GM23338 (cell line): ENCODE results near the gene ATP13A2. TPM values are rescaled to one million over a fixed set of nuclear protein-coding genes. Genes with fewer than 3 reads are reported as not detected.

Experiments used
- ATAC-seq: fragments of 200-7000 bp; cut with Tn5 transposase; 3 replicates; pipeline ENCODE4 v1.9.1; 2020
- DNase-seq: peaks from one replicate; pipeline ENCODE4 v3.0.0-alpha.2; 2015; ENCODE audit warnings: low spot score
- H2AFZ ChIP-seq: fragments of 200-600 bp; sonication (generic); 2 replicates; pipeline ENCODE4 v1.8.0; 2016; ENCODE audit warnings: antibody characterized with exemption, mild to moderate bottlenecking, moderate library complexity
- H3F3A ChIP-seq: fragments of 200-600 bp; sonication (generic); replicated peaks from 2 replicates; pipeline ENCODE4 v1.8.0; 2017; ENCODE audit warnings: antibody characterized with exemption, mixed run types, low read depth
- H3K27ac ChIP-seq: fragments of 200-600 bp; sonication (generic); 2 replicates; pipeline ENCODE4 v1.6.1; 2016; ENCODE audit warnings: low read depth
- H3K27me3 ChIP-seq: fragments of 200-600 bp; sonication (generic); 2 replicates; pipeline ENCODE4 v1.8.0; 2016; ENCODE audit warnings: mild to moderate bottlenecking, mixed run types, moderate library complexity; ENCODE audit not compliant: insufficient read depth
- H3K36me3 ChIP-seq: fragments of 200-600 bp; sonication (generic); 2 replicates; pipeline ENCODE4 v1.8.0; 2016; ENCODE audit warnings: mild to moderate bottlenecking; ENCODE audit not compliant: insufficient read depth
- H3K4me1 ChIP-seq: fragments of 200-600 bp; sonication (generic); 2 replicates; pipeline ENCODE4 v1.8.0; 2016; ENCODE audit warnings: mild to moderate bottlenecking, moderate library complexity; ENCODE audit not compliant: insufficient read depth
- H3K4me2 ChIP-seq: fragments of 200-600 bp; sonication (generic); 2 replicates; pipeline ENCODE4 v1.7.1; 2017; ENCODE audit warnings: mixed run types
- H3K4me3 ChIP-seq: fragments of 200-600 bp; sonication (generic); 2 replicates; pipeline ENCODE4 v1.6.1; 2016; ENCODE audit warnings: mixed run types
- H3K79me2 ChIP-seq: fragments of 200-600 bp; sonication (generic); replicated peaks from 2 replicates; pipeline ENCODE4 v1.8.0; 2017; ENCODE audit warnings: mild to moderate bottlenecking; ENCODE audit not compliant: insufficient read depth
- H3K9me2 ChIP-seq: fragments of 200-600 bp; sonication (generic); 2 replicates; pipeline ENCODE4 v1.8.0; 2017; ENCODE audit not compliant: insufficient read depth
- H4K20me1 ChIP-seq: fragments of 200-600 bp; sonication (generic); replicated peaks from 2 replicates; pipeline ENCODE4 v1.8.0; 2017; ENCODE audit warnings: mild to moderate bottlenecking; ENCODE audit not compliant: insufficient read depth
- H3K27ac Mint-ChIP-seq: 2 replicates; pipeline ENCODE4 v1.8.0; 2020; ENCODE audit warnings: inconsistent platforms, mild to moderate bottlenecking, moderate library complexity, mixed read lengths
- H3K27me3 Mint-ChIP-seq: 3 replicates; pipeline ENCODE4 v1.8.0; 2022; ENCODE audit warnings: low read depth, mild to moderate bottlenecking, moderate library complexity, mixed read lengths, inconsistent platforms; ENCODE audit not compliant: insufficient read depth, poor library complexity
- H3K36me3 Mint-ChIP-seq: 3 replicates; pipeline ENCODE4 v1.8.0; 2021; ENCODE audit warnings: low read depth, mild to moderate bottlenecking, inconsistent platforms, moderate library complexity, mixed read lengths
- H3K4me1 Mint-ChIP-seq: 3 replicates; pipeline ENCODE4 v1.8.0; 2020; ENCODE audit warnings: mild to moderate bottlenecking, inconsistent platforms, mixed read lengths
- H3K4me3 Mint-ChIP-seq: 3 replicates; pipeline ENCODE4 v1.8.0; 2021; ENCODE audit warnings: moderate library complexity, mild to moderate bottlenecking, inconsistent platforms, mixed read lengths
- H3K9me3 Mint-ChIP-seq: 3 replicates; pipeline ENCODE4 v1.8.0; 2020; ENCODE audit warnings: moderate library complexity, mild to moderate bottlenecking, inconsistent platforms, mixed read lengths
- ETS1 ChIP-seq: IDR thresholded peaks from 2 replicates; pipeline ENCODE4 v1.6.1; 2016; ENCODE audit warnings: antibody characterized with exemption
- EZH2 ChIP-seq: fragments of 200-600 bp; sonication (generic); IDR thresholded peaks from one replicate; pipeline ENCODE4 v1.8.0; 2017; ENCODE audit warnings: antibody characterized with exemption, mild to moderate bottlenecking, low read depth; ENCODE audit not compliant: unreplicated experiment
- REST ChIP-seq: IDR thresholded peaks from one replicate; pipeline ENCODE4 v1.6.1; 2018; ENCODE audit warnings: antibody characterized with exemption; ENCODE audit not compliant: unreplicated experiment
- ZNF462 ChIP-seq: fragments of 250-450 bp; sonication (Bioruptor Pico); IDR thresholded peaks from 2 replicates; pipeline ENCODE4 v1.5.0; 2020; ENCODE audit warnings: mild to moderate bottlenecking, moderate library complexity
- polyA plus RNA-seq: library from polyadenylated mRNA; unstranded; fragments of >200 nt; fragmentation: Nextera tagmentation; extraction: Ambion mirVana; gene quantifications from 2 replicates; pipeline ENCODE4 v1.2.1, GENCODE V29; 2016
- total RNA-seq: library from RNA; depleted of rRNA; stranded (reverse); fragments of >200 nt; shearing (Covaris generic); gene quantifications from 2 replicates; pipeline ENCODE4 v1.2.3, GENCODE V29; 2014

ATP13A2 gene
- total and polyA plus RNA-seq, 2 experiments from 2014 or later: 30.1 to 87.7 TPM

- H3K4me3 Mint-ChIP-seq: no peak overlapping the region
- H3K4me1 Mint-ChIP-seq: no peaks in the 10 kb centered on the region
- no peaks in the 10 kb centered on the region for H3K79me2 ChIP-seq
- peaks cover 50% of the 10 kb centered on the region for H3K36me3 Mint-ChIP-seq
- peaks cover 11% of the 10 kb centered on the region; the same call in 1 of the 2 replicates for H3F3A ChIP-seq
- no peak for ATAC-seq
- H3K4me3 ChIP-seq: no peak overlapping the region
- H3K36me3 ChIP-seq: peaks cover 43% of the 10 kb centered on the region
- no peaks in the 10 kb centered on the region for H3K27me3 ChIP-seq
- no peaks in the 10 kb centered on the region for H3K27me3 Mint-ChIP-seq
- no peak overlapping the region for H3K4me2 ChIP-seq
- no peak overlapping the region for H3K27ac Mint-ChIP-seq
- H3K9me3 Mint-ChIP-seq: no peaks in the 10 kb centered on the region
- peaks cover 2% of the 10 kb centered on the region for H4K20me1 ChIP-seq
- no peaks in the 10 kb centered on the region for H3K9me2 ChIP-seq
- DNase-seq: no peak
- TF ChIP-seq ZNF462 (CRISPR knock-in tag): no peak
- TF ChIP-seq REST: no peak
- no peak for TF ChIP-seq EZH2
- TF ChIP-seq ETS1: no peak
- H2AFZ ChIP-seq: no peak overlapping the region
- H3K27ac ChIP-seq: no peak overlapping the region
- H3K4me1 ChIP-seq: no peaks in the 10 kb centered on the region
Measured at GRCh38 chr1:17027900-17028299, 16.2 kb upstream of the ATP13A2 start.
